Lung (tissue), 12 donors: ENCODE data around the gene STMND1. TPM values are rescaled to one million over a fixed set of nuclear protein-coding genes. Genes with fewer than 3 reads are reported as not detected.
A peak's percentile ranks its signal among the peaks of the same experiment; 100 is the strongest.

Experiments
- ATAC-seq: fragments of 200-7000 bp; cut with Tn5 transposase; one replicate; pipeline ENCODE4 v1.9.1; 2020; ENCODE audit warnings: moderate number of reproducible peaks; ENCODE audit not compliant: insufficient read depth, low FRiP score
- DNase-seq, 3 donors: peaks; one replicate each; pipeline ENCODE4 v3.0.0-alpha.2; 2013 to 2017
- H3K27ac ChIP-seq, 2 donors: one replicate each; pipeline ENCODE4 v1.5.1; 2013; ENCODE audit warnings: mild to moderate bottlenecking in 2 of 2, moderate library complexity in 2 of 2, control low read depth in 1 of 2, inconsistent platforms in 1 of 2, low read depth in 1 of 2, low read length in 1 of 2
- H3K27me3 ChIP-seq, 3 donors: one replicate each; pipeline ENCODE4 v1.5.1; 2013; ENCODE audit warnings: low read length in 2 of 3; ENCODE audit not compliant: control insufficient read depth in 3 of 3, insufficient read depth in 3 of 3
- H3K36me3 ChIP-seq, 4 donors: one replicate each; pipeline ENCODE4 v1.5.1; 2013; ENCODE audit warnings: low read length in 4 of 4, mild to moderate bottlenecking in 1 of 4, moderate library complexity in 1 of 4; ENCODE audit not compliant: control insufficient read depth in 4 of 4, insufficient read depth in 4 of 4
- H3K4me1 ChIP-seq, 5 donors: one replicate each; pipeline ENCODE4 v1.5.1; 2013; ENCODE audit warnings: low read length in 5 of 5, mild to moderate bottlenecking in 2 of 5, moderate library complexity in 1 of 5; ENCODE audit not compliant: control insufficient read depth in 5 of 5, insufficient read depth in 5 of 5
- H3K4me3 ChIP-seq: one replicate; pipeline ENCODE4 v1.5.1; 2013; ENCODE audit warnings: mild to moderate bottlenecking, control low read depth, moderate library complexity
- H3K9ac ChIP-seq, 2 donors: one replicate each; pipeline ENCODE4 v1.5.1; 2013; ENCODE audit warnings: low read length in 2 of 2, control low read depth in 1 of 2; ENCODE audit not compliant: insufficient read depth in 1 of 2
- H3K9me3 ChIP-seq, 4 donors: one replicate each; pipeline ENCODE4 v1.5.1; 2013; ENCODE audit warnings: low read length in 3 of 4, mild to moderate bottlenecking in 1 of 4, moderate library complexity in 1 of 4; ENCODE audit not compliant: control insufficient read depth in 4 of 4, insufficient read depth in 3 of 4
- WGBS, 2 donors: extraction: QIAGEN DNeasy Blood & Tissue Kit; methylation state at CpG; one replicate each; pipeline ENCODE4 v1.1.7; 2013; 5-methylcytosine and 5-hydroxymethylcytosine counted together
- polyA plus RNA-seq, 2 donors: library from polyadenylated mRNA; stranded (reverse); fragments of 200-250 nt; gene quantifications; one replicate each; pipeline ENCODE4 v1.2.1, GENCODE V29; 2013
- total RNA-seq, 2 donors: library from RNA; depleted of rRNA in 1 of 2; stranded (reverse); fragments of >200 nt in 1 of 2; gene quantifications; one replicate each; pipeline ENCODE4 v1.2.1, GENCODE V29; 2014 to 2021
- TF ChIP-seq, protein P1 (sequence below): IDR thresholded peaks from 2 replicates; pipeline ENCODE4 v1.5.1; 2012; ENCODE audit warnings: mild to moderate bottlenecking; ENCODE audit errors: control extremely low read depth, extremely low read depth
- donor health status: control.
- donor health status: control.
- donor health status: Bipolar disorder and iron deficiency.
- donor health status: healthy.
- donor health status: DM: yes; HTN: yes; CAD: no.

STMND1 gene
- total and polyA plus RNA-seq, 4 donors = 4.6 to 11.0 (median 8.3) TPM

- WGBS, 2 donors = 62 to 64% methylated on average over 1 of the region's 1 CpG
- TF ChIP-seq, protein P1, sequence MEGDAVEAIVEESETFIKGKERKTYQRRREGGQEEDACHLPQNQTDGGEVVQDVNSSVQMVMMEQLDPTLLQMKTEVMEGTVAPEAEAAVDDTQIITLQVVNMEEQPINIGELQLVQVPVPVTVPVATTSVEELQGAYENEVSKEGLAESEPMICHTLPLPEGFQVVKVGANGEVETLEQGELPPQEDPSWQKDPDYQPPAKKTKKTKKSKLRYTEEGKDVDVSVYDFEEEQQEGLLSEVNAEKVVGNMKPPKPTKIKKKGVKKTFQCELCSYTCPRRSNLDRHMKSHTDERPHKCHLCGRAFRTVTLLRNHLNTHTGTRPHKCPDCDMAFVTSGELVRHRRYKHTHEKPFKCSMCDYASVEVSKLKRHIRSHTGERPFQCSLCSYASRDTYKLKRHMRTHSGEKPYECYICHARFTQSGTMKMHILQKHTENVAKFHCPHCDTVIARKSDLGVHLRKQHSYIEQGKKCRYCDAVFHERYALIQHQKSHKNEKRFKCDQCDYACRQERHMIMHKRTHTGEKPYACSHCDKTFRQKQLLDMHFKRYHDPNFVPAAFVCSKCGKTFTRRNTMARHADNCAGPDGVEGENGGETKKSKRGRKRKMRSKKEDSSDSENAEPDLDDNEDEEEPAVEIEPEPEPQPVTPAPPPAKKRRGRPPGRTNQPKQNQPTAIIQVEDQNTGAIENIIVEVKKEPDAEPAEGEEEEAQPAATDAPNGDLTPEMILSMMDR = no peak
- H3K9ac ChIP-seq = no peak overlapping the region
- DNase-seq (peak in 2 of 3 donors; percentile 41 to 52), ATAC-seq (no peak)
- no peaks in the 10 kb centered on the region for H3K36me3 ChIP-seq
- H3K27me3 ChIP-seq = peaks cover 0 to 17% (median 0%) of the 10 kb centered on the region in 3 donors
- no peak overlapping the region for H3K4me3 ChIP-seq
- no peak overlapping the region for H3K27ac ChIP-seq
- H3K9me3 ChIP-seq = no peaks in the 10 kb centered on the region
- H3K4me1 ChIP-seq = peaks cover 0 to 13% (median 5%) of the 10 kb centered on the region in 5 donors
These were observed 5.2 kb upstream of the STMND1 start for GRCh38 chr6:17096652-17097051.

- 72 to 80% methylated on average over 3 of the region's 3 CpGs for WGBS, 2 donors
- TF ChIP-seq, protein P1 = no peak
These were observed 3.9 kb upstream of the STMND1 start for GRCh38 chr6:17097982-17098381.

GRCh38 chr6:17098538-17098937 is 3.3 kb upstream of the STMND1 start:
- no peak overlapping the region for H3K27ac ChIP-seq
- peaks cover 0 to 23% (median 10%) of the 10 kb centered on the region in 5 donors for H3K4me1 ChIP-seq
- H3K4me3 ChIP-seq = no peak overlapping the region
- peaks cover 0 to 35% (median 15%) of the 10 kb centered on the region in 3 donors for H3K27me3 ChIP-seq
- 78 to 81% methylated on average over 4 of the region's 4 CpGs for WGBS, 2 donors
- no peaks in the 10 kb centered on the region for H3K9me3 ChIP-seq
- no peaks in the 10 kb centered on the region for H3K36me3 ChIP-seq
- DNase-seq (no peak), ATAC-seq (no peak)
- no peak overlapping the region for H3K9ac ChIP-seq
- TF ChIP-seq, protein P1 = no peak

More at GRCh38 chr6:17097982-17098381, 3.9 kb upstream of the STMND1 start:
- H3K9me3 ChIP-seq = no peaks in the 10 kb centered on the region
- ATAC-seq (no peak), DNase-seq (peak in 1 of 3 donors; percentile 9)
- H3K36me3 ChIP-seq = no peaks in the 10 kb centered on the region
- H3K27ac ChIP-seq = no peak overlapping the region
- peaks cover 0 to 23% (median 10%) of the 10 kb centered on the region in 5 donors for H3K4me1 ChIP-seq
- H3K4me3 ChIP-seq = no peak overlapping the region
- no peak overlapping the region for H3K9ac ChIP-seq
- H3K27me3 ChIP-seq = peaks cover 0 to 30% (median 11%) of the 10 kb centered on the region in 3 donors
